Body of pancreas (tissue), 4 donors: ENCODE results near the gene THAP2.

ENCODE experiments used
- POLR2A ChIP-seq, 3 donors: fragments of 450-650 bp; IDR thresholded peaks; one replicate each; pipeline ENCODE4 v1.6.1; 2016; ENCODE audit warnings: antibody characterized with exemption in 3 of 3, mild to moderate bottlenecking in 2 of 3
- TF ChIP-seq, protein P1 (sequence below), 7 experiments: fragments of 450-650 bp in 4 of 7; fragments of 200-600 bp in 3 of 7; sonication (generic) in 3 of 7; IDR thresholded peaks; one replicate each; pipeline ENCODE4 v1.5.1; 2016 to 2019; ENCODE audit warnings: antibody characterized with exemption in 7 of 7

GRCh38 chr12:71718611-71719010 is 54.5 kb downstream of the THAP2 start:
- TF ChIP-seq, protein P1, sequence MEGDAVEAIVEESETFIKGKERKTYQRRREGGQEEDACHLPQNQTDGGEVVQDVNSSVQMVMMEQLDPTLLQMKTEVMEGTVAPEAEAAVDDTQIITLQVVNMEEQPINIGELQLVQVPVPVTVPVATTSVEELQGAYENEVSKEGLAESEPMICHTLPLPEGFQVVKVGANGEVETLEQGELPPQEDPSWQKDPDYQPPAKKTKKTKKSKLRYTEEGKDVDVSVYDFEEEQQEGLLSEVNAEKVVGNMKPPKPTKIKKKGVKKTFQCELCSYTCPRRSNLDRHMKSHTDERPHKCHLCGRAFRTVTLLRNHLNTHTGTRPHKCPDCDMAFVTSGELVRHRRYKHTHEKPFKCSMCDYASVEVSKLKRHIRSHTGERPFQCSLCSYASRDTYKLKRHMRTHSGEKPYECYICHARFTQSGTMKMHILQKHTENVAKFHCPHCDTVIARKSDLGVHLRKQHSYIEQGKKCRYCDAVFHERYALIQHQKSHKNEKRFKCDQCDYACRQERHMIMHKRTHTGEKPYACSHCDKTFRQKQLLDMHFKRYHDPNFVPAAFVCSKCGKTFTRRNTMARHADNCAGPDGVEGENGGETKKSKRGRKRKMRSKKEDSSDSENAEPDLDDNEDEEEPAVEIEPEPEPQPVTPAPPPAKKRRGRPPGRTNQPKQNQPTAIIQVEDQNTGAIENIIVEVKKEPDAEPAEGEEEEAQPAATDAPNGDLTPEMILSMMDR (IDR thresholded peaks at IDR 0.05): no peak
- no peak for TF ChIP-seq POLR2A (IDR thresholded peaks at IDR 0.05)
